Endodermal cell (in vitro differentiated cells): ENCODE data around the gene ALG14. TPM values are rescaled to one million over a fixed set of nuclear protein-coding genes. Genes with fewer than 3 reads are reported as not detected.

ENCODE experiments used
- DNase-seq: peaks from one replicate; pipeline ENCODE4 v3.0.0-alpha.2; 2017
- H3K27ac ChIP-seq: 2 replicates; pipeline ENCODE4 v1.5.1; 2013; ENCODE audit warnings: mild to moderate bottlenecking, low read depth, low read length, moderate library complexity
- H3K27me3 ChIP-seq: 2 replicates; pipeline ENCODE4 v1.6.1; 2013; ENCODE audit warnings: mild to moderate bottlenecking, low read length, moderate library complexity; ENCODE audit not compliant: insufficient read depth, control insufficient read depth, poor library complexity, severe bottlenecking
- H3K36me3 ChIP-seq: 2 replicates; pipeline ENCODE4 v1.7.0; 2013; ENCODE audit warnings: mild to moderate bottlenecking, low read length, moderate library complexity; ENCODE audit not compliant: control insufficient read depth, insufficient read depth
- H3K4me1 ChIP-seq: one replicate; pipeline ENCODE4 v1.7.0; 2013; ENCODE audit warnings: low read length; ENCODE audit not compliant: control insufficient read depth, insufficient read depth
- H3K4me3 ChIP-seq: 2 replicates; pipeline ENCODE4 v1.5.1; 2013; ENCODE audit warnings: mild to moderate bottlenecking, low read length, moderate library complexity
- H3K9ac ChIP-seq: 2 replicates; pipeline ENCODE4 v1.6.1; 2013; ENCODE audit warnings: mild to moderate bottlenecking, low read length, moderate library complexity; ENCODE audit not compliant: poor library complexity, severe bottlenecking; ENCODE audit errors: extremely low read depth
- H3K9me3 ChIP-seq: 2 replicates; pipeline ENCODE4 v1.6.1; 2013; ENCODE audit warnings: mild to moderate bottlenecking, low read length, moderate library complexity; ENCODE audit not compliant: control insufficient read depth
- H3K27ac Mint-ChIP-seq: 2 replicates; pipeline ENCODE4 v1.8.0; 2020; ENCODE audit warnings: mixed read lengths
- H3K27me3 Mint-ChIP-seq: 2 replicates; pipeline ENCODE4 v1.8.0; 2021; ENCODE audit warnings: mild to moderate bottlenecking, mixed read lengths; ENCODE audit not compliant: insufficient read depth
- H3K36me3 Mint-ChIP-seq: 2 replicates; pipeline ENCODE4 v1.8.0; 2020; ENCODE audit warnings: low read depth, mixed read lengths
- H3K4me1 Mint-ChIP-seq: 2 replicates; pipeline ENCODE4 v1.8.0; 2020; ENCODE audit warnings: mixed read lengths
- H3K4me3 Mint-ChIP-seq: 2 replicates; pipeline ENCODE4 v1.8.0; 2020; ENCODE audit warnings: mild to moderate bottlenecking, moderate library complexity, mixed read lengths
- H3K9me3 Mint-ChIP-seq: 2 replicates; pipeline ENCODE4 v1.8.0; 2020; ENCODE audit warnings: mild to moderate bottlenecking, mixed read lengths
- WGBS, 2 experiments: methylation state at CpG; one replicate each; pipeline versions ENCODE4 v1.1.5 to v1.1.7; 2013; ENCODE audit warnings: missing lambda C conversion rate in 2 of 2, mixed read lengths in 1 of 2; ENCODE audit not compliant: insufficient coverage in 1 of 2, insufficient read length in 1 of 2; 5-methylcytosine and 5-hydroxymethylcytosine counted together
- total RNA-seq, 2 donors: library from RNA; stranded (reverse); fragmentation: NEBNext Ultra II Directional in 1 of 2; extraction: Animal tissue kit (Norgen Biotek cat#: 25700) in 1 of 2; gene quantifications; 2 replicates in 1 of 2; 3 replicates in 1 of 2; pipeline ENCODE4 v1.2.1, GENCODE V29; 2021
- TF ChIP-seq, protein P1 (sequence below): fragments of 200-600 bp; sonication (generic); conservative IDR thresholded peaks from 2 replicates; pipeline ENCODE4 v1.5.0; 2021; ENCODE audit warnings: antibody characterized with exemption, mild to moderate bottlenecking

Gene ALG14
- total RNA-seq, 2 donors from 2014 or later = 5.9 to 7.0 TPM

DNA sequence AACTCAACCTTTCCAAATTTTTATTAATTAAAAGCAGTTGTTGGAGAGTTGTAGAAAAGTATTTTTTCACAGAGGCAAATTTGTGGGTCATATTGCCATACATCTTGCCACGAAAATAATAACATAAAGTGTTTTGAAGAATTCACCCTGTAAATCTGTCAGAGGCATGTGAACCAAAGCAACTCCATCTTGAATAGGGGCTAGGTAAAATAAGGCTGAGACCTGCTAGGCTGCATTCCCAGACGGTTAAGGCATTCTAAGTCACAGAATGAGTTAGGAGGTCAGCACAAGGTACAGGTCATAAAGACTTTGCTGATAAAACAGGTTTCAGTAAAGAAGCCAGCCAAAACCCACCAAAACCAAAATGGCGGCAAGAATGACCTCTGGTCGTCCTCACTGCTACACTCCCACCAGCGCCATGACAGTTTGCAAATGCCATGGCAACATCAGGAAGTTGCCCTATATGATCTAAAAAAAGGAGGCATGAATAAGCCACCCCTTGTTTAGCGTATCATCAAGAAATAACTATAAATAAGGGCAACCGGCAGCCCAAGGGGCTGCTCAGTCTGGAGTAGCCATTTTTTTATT lies 141.4 kb downstream of the ALG14 start:
- WGBS, 2 experiments = 96 to 98% methylated on average over 4 to 7 of the region's 7 CpGs
- Mint-ChIP-seq H3K36me3 (peaks cover 11% of the 10 kb centered on the region), H3K9me3 (no peaks in the 10 kb centered on the region), H3K4me3 (no peak overlapping the region), H3K27ac (no peak overlapping the region), H3K27me3 (no peaks in the 10 kb centered on the region), H3K4me1 (peaks cover 41% of the 10 kb centered on the region)
- Histone ChIP-seq H3K4me1 (peaks cover 11% of the 10 kb centered on the region), H3K9me3 (no peaks in the 10 kb centered on the region), H3K36me3 (peaks cover 5% of the 10 kb centered on the region), H3K27me3 (no peaks in the 10 kb centered on the region), H3K4me3 (no peak overlapping the region), H3K27ac (no peak overlapping the region), H3K9ac (no peak overlapping the region)
- TF ChIP-seq, protein P1, sequence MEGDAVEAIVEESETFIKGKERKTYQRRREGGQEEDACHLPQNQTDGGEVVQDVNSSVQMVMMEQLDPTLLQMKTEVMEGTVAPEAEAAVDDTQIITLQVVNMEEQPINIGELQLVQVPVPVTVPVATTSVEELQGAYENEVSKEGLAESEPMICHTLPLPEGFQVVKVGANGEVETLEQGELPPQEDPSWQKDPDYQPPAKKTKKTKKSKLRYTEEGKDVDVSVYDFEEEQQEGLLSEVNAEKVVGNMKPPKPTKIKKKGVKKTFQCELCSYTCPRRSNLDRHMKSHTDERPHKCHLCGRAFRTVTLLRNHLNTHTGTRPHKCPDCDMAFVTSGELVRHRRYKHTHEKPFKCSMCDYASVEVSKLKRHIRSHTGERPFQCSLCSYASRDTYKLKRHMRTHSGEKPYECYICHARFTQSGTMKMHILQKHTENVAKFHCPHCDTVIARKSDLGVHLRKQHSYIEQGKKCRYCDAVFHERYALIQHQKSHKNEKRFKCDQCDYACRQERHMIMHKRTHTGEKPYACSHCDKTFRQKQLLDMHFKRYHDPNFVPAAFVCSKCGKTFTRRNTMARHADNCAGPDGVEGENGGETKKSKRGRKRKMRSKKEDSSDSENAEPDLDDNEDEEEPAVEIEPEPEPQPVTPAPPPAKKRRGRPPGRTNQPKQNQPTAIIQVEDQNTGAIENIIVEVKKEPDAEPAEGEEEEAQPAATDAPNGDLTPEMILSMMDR = no peak
- no peak for DNase-seq

DNA sequence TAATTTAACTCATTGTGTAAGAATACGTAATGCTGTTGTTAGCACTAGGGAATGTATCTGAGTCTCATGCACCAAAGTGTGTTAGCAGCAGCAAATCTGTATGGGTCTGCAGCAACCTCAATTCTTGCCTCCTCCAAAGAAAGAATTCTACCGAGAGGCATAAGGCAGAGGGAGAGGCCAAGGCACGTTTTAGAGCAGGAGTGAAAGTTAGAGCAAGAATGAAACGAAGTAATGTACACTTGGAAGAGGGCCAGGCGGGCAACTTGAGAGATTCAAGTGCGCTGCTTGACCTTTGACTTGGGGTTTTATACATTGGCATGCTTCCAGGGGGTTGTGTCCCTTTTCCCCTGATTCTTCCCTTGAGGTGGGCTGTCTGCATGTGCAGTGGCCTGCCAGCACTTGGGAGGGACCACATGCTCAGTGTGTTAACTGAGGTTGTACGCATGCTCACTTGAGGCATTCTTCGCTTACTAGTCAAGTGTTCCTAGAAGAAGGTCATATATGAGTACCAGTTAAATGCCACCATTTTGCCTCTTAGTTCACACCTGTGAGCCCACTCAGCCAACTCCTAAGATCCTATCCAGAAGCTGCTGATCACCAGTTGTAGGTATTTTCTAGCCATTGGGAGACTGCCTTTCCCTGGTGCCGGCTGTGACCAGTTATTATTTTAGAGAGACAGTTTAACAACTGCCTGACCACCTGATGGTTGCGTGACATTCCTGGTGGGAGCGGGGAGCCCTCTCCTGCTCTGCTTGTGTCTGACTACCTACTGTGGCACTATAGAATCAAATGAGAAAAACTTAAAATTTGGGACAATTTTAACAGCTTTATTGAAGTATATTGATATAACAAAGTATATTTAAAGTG lies 143.2 kb downstream of the ALG14 start:
- TF ChIP-seq, protein P1 = no peak
- Mint-ChIP-seq H3K4me1 (peaks cover 32% of the 10 kb centered on the region), H3K4me3 (peak overlapping the region; percentile 32), H3K36me3 (peaks cover 14% of the 10 kb centered on the region), H3K9me3 (no peaks in the 10 kb centered on the region), H3K27me3 (no peaks in the 10 kb centered on the region), H3K27ac (no peak overlapping the region)
- Histone ChIP-seq H3K27me3 (no peaks in the 10 kb centered on the region), H3K4me1 (peaks cover 11% of the 10 kb centered on the region), H3K36me3 (peaks cover 13% of the 10 kb centered on the region), H3K27ac (no peak overlapping the region), H3K9ac (no peak overlapping the region), H3K4me3 (peak overlapping the region; percentile 85), H3K9me3 (no peaks in the 10 kb centered on the region)
- DNase-seq = peak; percentile 83
- WGBS, 2 experiments = 81 to 90% methylated on average over 8 to 11 of the region's 11 CpGs

DNA sequence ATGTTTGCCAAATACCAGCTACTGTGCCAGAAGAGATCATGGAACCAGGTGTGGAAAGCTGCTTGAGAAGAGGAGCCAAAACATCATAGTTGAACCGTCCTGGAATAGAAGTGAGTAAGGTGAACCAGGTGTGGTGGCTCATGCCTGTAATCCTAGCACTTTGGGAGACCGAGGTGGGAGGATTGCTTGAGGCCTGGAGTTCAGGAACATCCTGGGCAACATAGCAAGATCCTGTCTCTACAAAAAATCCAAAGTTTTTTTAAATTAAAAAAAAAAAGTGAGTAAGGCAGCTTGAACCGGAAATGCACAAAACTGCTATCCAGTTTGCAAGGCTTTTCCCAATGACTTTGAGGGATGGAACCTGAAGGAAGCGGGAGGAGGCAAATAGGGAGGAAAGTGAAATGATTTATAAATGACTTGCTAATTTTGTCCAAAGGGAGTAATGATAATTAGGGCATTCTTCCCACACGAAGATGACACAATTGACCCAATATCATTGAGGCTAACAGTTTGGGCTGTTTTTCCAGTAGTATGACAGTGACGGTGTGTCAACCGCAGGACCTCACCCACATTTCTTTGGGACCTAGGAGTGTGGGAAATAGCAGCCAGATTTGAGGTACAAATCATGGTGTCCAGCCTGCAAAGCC lies 144.3 kb downstream of the ALG14 start:
- Mint-ChIP-seq H3K9me3 (no peaks in the 10 kb centered on the region), H3K4me1 (peaks cover 41% of the 10 kb centered on the region), H3K36me3 (peaks cover 14% of the 10 kb centered on the region), H3K4me3 (peak overlapping the region; percentile 99), H3K27me3 (no peaks in the 10 kb centered on the region), H3K27ac (peak overlapping the region; percentile 99)
- Histone ChIP-seq H3K9ac (peak overlapping the region; percentile 81), H3K4me1 (peaks cover 13% of the 10 kb centered on the region), H3K9me3 (no peaks in the 10 kb centered on the region), H3K4me3 (peak overlapping the region; percentile 85), H3K27ac (no peak overlapping the region), H3K36me3 (peaks cover 20% of the 10 kb centered on the region), H3K27me3 (no peaks in the 10 kb centered on the region)
- 95% methylated on average over 6 to 7 of the region's 7 CpGs for WGBS, 2 experiments
- TF ChIP-seq, protein P1 = no peak
- no peak for DNase-seq
